ENCODE measurements around the gene AFF2.
A peak's percentile ranks its signal among the peaks of the same experiment; 100 is the strongest.

Gene AFF2

GRCh38 chrX:148823986-148824385, 323.6 kb downstream of the AFF2 start:
- DNase-seq = no peak
- ChIA-PET POLR2A (no interaction called here), CTCF (no interaction called here)
- no peaks in the 10 kb centered on the region for H3K36me3 ChIP-seq (ENCODE audit: control insufficient read depth in 4 of 4, insufficient read depth in 4 of 4, low read length in 3 of 4)
- no peaks in the 10 kb centered on the region for H3K9me3 ChIP-seq (ENCODE audit: control extremely low read depth in 1 of 5, control insufficient read depth in 4 of 5, insufficient read depth in 2 of 5, low read depth in 1 of 5, low read length in 4 of 5)
- H3K27ac ChIP-seq (ENCODE audit: insufficient read depth in 1 of 2, low read depth in 1 of 2, low read length in 2 of 2, poor library complexity in 1 of 2, severe bottlenecking in 2 of 2) = no peak overlapping the region
- H3K27me3 ChIP-seq (replicated peaks in 2 of 5; ENCODE audit: control insufficient read depth in 4 of 5, insufficient read depth in 5 of 5, low read length in 4 of 5) = no peaks in the 10 kb centered on the region
- WGBS (ENCODE audit: insufficient coverage) = no CpG with 5 or more reads among the region's 2 CpGs
- H3K4me3 ChIP-seq (ENCODE audit: control insufficient read depth in 1 of 7, extremely low read depth in 1 of 7, insufficient read depth in 4 of 7, low read depth in 2 of 7, low read length in 6 of 7) = no peak overlapping the region
- no peaks in the 10 kb centered on the region for H3K4me1 ChIP-seq (ENCODE audit: control extremely low read depth in 1 of 4, control insufficient read depth in 4 of 4, insufficient read depth in 4 of 4, low read length in 3 of 4)

DNA sequence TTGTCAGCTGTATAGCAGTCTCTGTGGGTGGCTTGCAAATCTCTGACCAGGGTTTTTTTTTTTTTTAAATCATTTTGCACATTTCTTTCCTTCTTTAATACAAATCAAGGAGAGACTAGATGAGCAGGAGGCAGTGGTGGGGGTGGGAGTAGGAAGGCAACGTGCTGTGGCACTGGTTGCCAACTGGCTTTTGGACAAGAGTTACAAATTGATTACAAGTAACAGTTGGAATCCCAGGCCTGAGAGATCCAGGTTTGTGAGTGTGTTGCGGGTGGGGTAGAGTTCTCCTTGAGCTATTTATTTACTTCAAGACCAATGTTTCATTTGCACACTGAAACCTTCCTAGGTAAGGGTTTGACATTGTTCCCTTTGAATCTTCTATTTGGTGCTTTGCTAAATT, 325.3 kb downstream of the AFF2 start:
- ChIA-PET POLR2A (interaction anchor here (0.6 kb wide), 2 partner anchors 213 to 611 kb away, joined by 3 to 4 read pairs; no protein-coding TSS in a partner anchor), CTCF (no interaction called here)
- no peak overlapping the region for H3K4me3 ChIP-seq (ENCODE audit: control insufficient read depth in 1 of 7, extremely low read depth in 1 of 7, insufficient read depth in 4 of 7, low read depth in 2 of 7, low read length in 6 of 7)
- no peaks in the 10 kb centered on the region for H3K36me3 ChIP-seq (ENCODE audit: control insufficient read depth in 4 of 4, insufficient read depth in 4 of 4, low read length in 3 of 4)
- no peaks in the 10 kb centered on the region for H3K4me1 ChIP-seq (ENCODE audit: control extremely low read depth in 1 of 4, control insufficient read depth in 4 of 4, insufficient read depth in 4 of 4, low read length in 3 of 4)
- peaks cover 0 to 2% (median 0%) of the 10 kb centered on the region in 5 experiments for H3K9me3 ChIP-seq (ENCODE audit: control extremely low read depth in 1 of 5, control insufficient read depth in 4 of 5, insufficient read depth in 2 of 5, low read depth in 1 of 5, low read length in 4 of 5)
- WGBS (ENCODE audit: insufficient coverage) = no CpG with 5 or more reads among the region's 2 CpGs
- H3K27ac ChIP-seq (ENCODE audit: insufficient read depth in 1 of 2, low read depth in 1 of 2, low read length in 2 of 2, poor library complexity in 1 of 2, severe bottlenecking in 2 of 2) = no peak overlapping the region
- no peak for DNase-seq
- no peaks in the 10 kb centered on the region for H3K27me3 ChIP-seq (replicated peaks in 2 of 5; ENCODE audit: control insufficient read depth in 4 of 5, insufficient read depth in 5 of 5, low read length in 4 of 5)

DNA sequence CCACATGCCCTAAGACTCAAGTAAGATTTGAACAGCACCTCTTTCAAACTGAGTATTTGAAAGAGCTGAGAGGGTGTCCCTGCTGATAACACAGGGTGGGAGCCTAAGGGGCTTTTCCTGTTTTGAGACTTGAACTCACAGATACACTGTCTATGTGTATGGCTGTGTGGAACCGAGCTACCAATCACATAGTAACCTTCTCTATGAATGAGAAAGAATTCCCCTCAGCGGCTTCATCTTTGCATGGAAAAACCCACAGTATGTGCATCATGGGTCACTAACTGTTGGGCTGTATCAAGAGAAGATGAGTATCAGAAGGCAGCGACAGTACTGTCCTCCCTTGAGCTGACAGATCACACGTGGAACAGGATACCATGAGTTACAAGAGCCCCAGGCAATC, 336.3 kb downstream of the AFF2 start:
- H3K27me3 ChIP-seq (replicated peaks in 2 of 5; ENCODE audit: control insufficient read depth in 4 of 5, insufficient read depth in 5 of 5, low read length in 4 of 5) = no peaks in the 10 kb centered on the region
- H3K36me3 ChIP-seq (ENCODE audit: control insufficient read depth in 4 of 4, insufficient read depth in 4 of 4, low read length in 3 of 4) = no peaks in the 10 kb centered on the region
- no peaks in the 10 kb centered on the region for H3K4me1 ChIP-seq (ENCODE audit: control extremely low read depth in 1 of 4, control insufficient read depth in 4 of 4, insufficient read depth in 4 of 4, low read length in 3 of 4)
- CTCF ChIA-PET = no interaction called here
- DNase-seq = no peak
- H3K9me3 ChIP-seq (ENCODE audit: control extremely low read depth in 1 of 5, control insufficient read depth in 4 of 5, insufficient read depth in 2 of 5, low read depth in 1 of 5, low read length in 4 of 5) = no peaks in the 10 kb centered on the region
- no peak overlapping the region for H3K4me3 ChIP-seq (ENCODE audit: control insufficient read depth in 1 of 7, extremely low read depth in 1 of 7, insufficient read depth in 4 of 7, low read depth in 2 of 7, low read length in 6 of 7)
- POLR2A ChIA-PET = no interaction called here
- 69% methylated on average over 2 of the region's 4 CpGs for WGBS (ENCODE audit: insufficient coverage)
- H3K27ac ChIP-seq (ENCODE audit: insufficient read depth in 1 of 2, low read depth in 1 of 2, low read length in 2 of 2, poor library complexity in 1 of 2, severe bottlenecking in 2 of 2) = no peak overlapping the region

GRCh38 chrX:148850631-148851030, 350.2 kb downstream of the AFF2 start:
- H3K4me1 ChIP-seq (ENCODE audit: control extremely low read depth in 1 of 4, control insufficient read depth in 4 of 4, insufficient read depth in 4 of 4, low read length in 3 of 4) = no peaks in the 10 kb centered on the region
- H3K4me3 ChIP-seq (ENCODE audit: control insufficient read depth in 1 of 7, extremely low read depth in 1 of 7, insufficient read depth in 4 of 7, low read depth in 2 of 7, low read length in 6 of 7) = no peak overlapping the region
- H3K36me3 ChIP-seq (ENCODE audit: control insufficient read depth in 4 of 4, insufficient read depth in 4 of 4, low read length in 3 of 4) = no peaks in the 10 kb centered on the region
- POLR2A ChIA-PET = no interaction called here
- DNase-seq = no peak
- H3K27ac ChIP-seq (ENCODE audit: insufficient read depth in 1 of 2, low read depth in 1 of 2, low read length in 2 of 2, poor library complexity in 1 of 2, severe bottlenecking in 2 of 2) = no peak overlapping the region
- CTCF ChIA-PET = no interaction called here
- no peaks in the 10 kb centered on the region for H3K27me3 ChIP-seq (replicated peaks in 2 of 5; ENCODE audit: control insufficient read depth in 4 of 5, insufficient read depth in 5 of 5, low read length in 4 of 5)
- no peaks in the 10 kb centered on the region for H3K9me3 ChIP-seq (ENCODE audit: control extremely low read depth in 1 of 5, control insufficient read depth in 4 of 5, insufficient read depth in 2 of 5, low read depth in 1 of 5, low read length in 4 of 5)
- 57% methylated on average over 1 of the region's 1 CpG for WGBS (ENCODE audit: insufficient coverage)

DNA sequence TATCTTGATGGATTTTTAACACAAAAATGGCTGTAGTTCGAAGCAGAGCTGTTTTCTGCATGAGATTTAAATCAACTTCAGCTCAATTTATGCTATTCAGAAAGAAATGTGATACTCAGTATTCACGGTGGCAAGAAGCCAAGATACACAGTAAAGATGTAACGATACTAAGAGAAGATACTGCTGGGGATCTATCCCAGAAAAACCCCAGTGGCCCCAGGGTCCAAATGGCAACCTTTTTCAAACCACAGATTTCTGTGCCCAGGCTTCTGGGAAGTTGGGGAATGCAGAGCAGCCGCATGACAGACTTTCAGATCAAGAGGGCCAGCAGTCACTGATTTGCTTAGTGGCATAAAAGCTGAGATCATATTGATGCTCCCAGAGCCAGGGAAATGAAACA, 353.9 kb downstream of the AFF2 start:
- Histone ChIP-seq H3K36me3 (ENCODE audit: control insufficient read depth in 4 of 4, insufficient read depth in 4 of 4, low read length in 3 of 4) (no peaks in the 10 kb centered on the region), H3K9me3 (ENCODE audit: control extremely low read depth in 1 of 5, control insufficient read depth in 4 of 5, insufficient read depth in 2 of 5, low read depth in 1 of 5, low read length in 4 of 5) (no peaks in the 10 kb centered on the region), H3K4me3 (ENCODE audit: control insufficient read depth in 1 of 7, extremely low read depth in 1 of 7, insufficient read depth in 4 of 7, low read depth in 2 of 7, low read length in 6 of 7) (no peak overlapping the region), H3K4me1 (ENCODE audit: control extremely low read depth in 1 of 4, control insufficient read depth in 4 of 4, insufficient read depth in 4 of 4, low read length in 3 of 4) (no peaks in the 10 kb centered on the region), H3K27ac (ENCODE audit: insufficient read depth in 1 of 2, low read depth in 1 of 2, low read length in 2 of 2, poor library complexity in 1 of 2, severe bottlenecking in 2 of 2) (no peak overlapping the region), H3K27me3 (replicated peaks in 2 of 5; ENCODE audit: control insufficient read depth in 4 of 5, insufficient read depth in 5 of 5, low read length in 4 of 5) (no peaks in the 10 kb centered on the region)
- ChIA-PET POLR2A (no interaction called here), CTCF (no interaction called here)
- 91% methylated on average over 3 of the region's 4 CpGs for WGBS (ENCODE audit: insufficient coverage)
- no peak for DNase-seq

GRCh38 chrX:148856505-148856904, 356.1 kb downstream of the AFF2 start:
- H3K27me3 ChIP-seq (replicated peaks in 2 of 5; ENCODE audit: control insufficient read depth in 4 of 5, insufficient read depth in 5 of 5, low read length in 4 of 5) = no peaks in the 10 kb centered on the region
- DNase-seq = no peak
- H3K4me1 ChIP-seq (ENCODE audit: control extremely low read depth in 1 of 4, control insufficient read depth in 4 of 4, insufficient read depth in 4 of 4, low read length in 3 of 4) = no peaks in the 10 kb centered on the region
- no peak overlapping the region for H3K4me3 ChIP-seq (ENCODE audit: control insufficient read depth in 1 of 7, extremely low read depth in 1 of 7, insufficient read depth in 4 of 7, low read depth in 2 of 7, low read length in 6 of 7)
- no peaks in the 10 kb centered on the region for H3K36me3 ChIP-seq (ENCODE audit: control insufficient read depth in 4 of 4, insufficient read depth in 4 of 4, low read length in 3 of 4)
- no peaks in the 10 kb centered on the region for H3K9me3 ChIP-seq (ENCODE audit: control extremely low read depth in 1 of 5, control insufficient read depth in 4 of 5, insufficient read depth in 2 of 5, low read depth in 1 of 5, low read length in 4 of 5)
- ChIA-PET POLR2A (no interaction called here), CTCF (no interaction called here)
- no peak overlapping the region for H3K27ac ChIP-seq (ENCODE audit: insufficient read depth in 1 of 2, low read depth in 1 of 2, low read length in 2 of 2, poor library complexity in 1 of 2, severe bottlenecking in 2 of 2)
- 36% methylated on average over 1 of the region's 1 CpG for WGBS (ENCODE audit: insufficient coverage)

- peak in 1 of 3 donors; percentile 8 for DNase-seq
- Histone ChIP-seq H3K9me3 (ENCODE audit: control extremely low read depth in 1 of 5, control insufficient read depth in 4 of 5, insufficient read depth in 2 of 5, low read depth in 1 of 5, low read length in 4 of 5) (no peaks in the 10 kb centered on the region), H3K27ac (ENCODE audit: insufficient read depth in 1 of 2, low read depth in 1 of 2, low read length in 2 of 2, poor library complexity in 1 of 2, severe bottlenecking in 2 of 2) (no peak overlapping the region), H3K27me3 (replicated peaks in 2 of 5; ENCODE audit: control insufficient read depth in 4 of 5, insufficient read depth in 5 of 5, low read length in 4 of 5) (peaks cover 0 to 3% (median 0%) of the 10 kb centered on the region in 5 experiments), H3K36me3 (ENCODE audit: control insufficient read depth in 4 of 4, insufficient read depth in 4 of 4, low read length in 3 of 4) (no peaks in the 10 kb centered on the region), H3K4me1 (ENCODE audit: control extremely low read depth in 1 of 4, control insufficient read depth in 4 of 4, insufficient read depth in 4 of 4, low read length in 3 of 4) (no peaks in the 10 kb centered on the region), H3K4me3 (ENCODE audit: control insufficient read depth in 1 of 7, extremely low read depth in 1 of 7, insufficient read depth in 4 of 7, low read depth in 2 of 7, low read length in 6 of 7) (no peak overlapping the region)
- CTCF ChIA-PET = interaction anchor here (1.1 kb wide), 1 partner anchor 370 kb away, joined by 3 read pairs; no protein-coding TSS in a partner anchor
- whole genome bisulfite sequencing (ENCODE audit: insufficient coverage) = 61% methylated on average over 6 of the region's 9 CpGs
- POLR2A ChIA-PET = no interaction called here
Observed at GRCh38 chrX:148865277-148866210, 365.1 kb downstream of the AFF2 start.
